ENCODE measurements around the gene APOL2. TPM values are rescaled to one million over a fixed set of nuclear protein-coding genes. Genes with fewer than 3 reads are reported as not detected.
A peak's percentile ranks its signal among the peaks of the same experiment; 100 is the strongest.
"Not testable (repeated sequence)": the region's sequence is repeated elsewhere in the genome, so short reads cannot be mapped to it uniquely, and the experiment has no call there.

APOL2 gene
- total and polyA plus RNA-seq, 10 of the 15 experiments (the other 5 are each of a cell fraction or from before 2014, with no cell fraction given), result 4.4 to 39.9 (median 25.0) TPM

DNA sequence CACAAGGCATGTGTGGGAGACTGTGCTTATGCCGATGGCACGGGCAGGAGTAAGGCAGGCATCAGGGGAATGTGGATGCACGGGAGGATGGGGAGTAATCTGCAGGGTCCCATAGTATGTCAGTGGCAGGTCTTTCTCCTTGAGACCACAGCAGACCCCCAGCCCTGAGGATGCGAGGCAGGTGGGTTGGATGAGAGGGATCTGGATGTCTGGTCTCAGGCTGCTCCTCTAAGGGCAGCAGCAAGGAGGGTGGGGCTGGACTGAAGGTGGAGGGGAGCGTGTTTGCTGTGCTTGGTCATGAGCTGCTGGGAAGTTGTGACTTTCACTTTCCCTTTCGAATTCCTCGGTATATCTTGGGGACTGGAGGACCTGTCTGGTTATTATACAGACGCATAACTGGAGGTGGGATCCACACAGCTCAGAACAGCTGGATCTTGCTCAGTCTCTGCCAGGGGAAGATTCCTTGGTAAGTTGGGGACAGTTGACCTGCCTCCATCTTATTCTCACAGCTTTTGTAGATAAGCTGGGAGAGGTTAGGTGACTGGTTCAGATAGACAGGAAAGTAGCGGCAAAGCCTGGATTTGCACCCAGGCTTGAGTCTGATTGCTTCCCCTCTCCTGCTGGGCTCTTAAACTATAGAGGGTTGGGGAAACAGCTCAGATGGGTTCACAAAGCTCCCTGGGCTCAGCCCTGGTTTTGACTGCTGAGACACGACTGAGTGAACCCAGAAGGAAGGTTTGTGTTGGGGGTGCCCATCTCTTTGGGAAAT is 13.6 kb upstream of the APOL2 start, which contains the start of gene APOL1 (continued):
- peak in 1 of 2 experiments; percentile 33; a peak in 1 of 4 replicates for TF ChIP-seq BHLHE40 (IDR thresholded peaks at IDR 0.05; ENCODE audit: borderline replicate concordance in 1 of 2, low read depth in 2 of 2, low read length in 1 of 2)
- TF ChIP-seq, protein P1, sequence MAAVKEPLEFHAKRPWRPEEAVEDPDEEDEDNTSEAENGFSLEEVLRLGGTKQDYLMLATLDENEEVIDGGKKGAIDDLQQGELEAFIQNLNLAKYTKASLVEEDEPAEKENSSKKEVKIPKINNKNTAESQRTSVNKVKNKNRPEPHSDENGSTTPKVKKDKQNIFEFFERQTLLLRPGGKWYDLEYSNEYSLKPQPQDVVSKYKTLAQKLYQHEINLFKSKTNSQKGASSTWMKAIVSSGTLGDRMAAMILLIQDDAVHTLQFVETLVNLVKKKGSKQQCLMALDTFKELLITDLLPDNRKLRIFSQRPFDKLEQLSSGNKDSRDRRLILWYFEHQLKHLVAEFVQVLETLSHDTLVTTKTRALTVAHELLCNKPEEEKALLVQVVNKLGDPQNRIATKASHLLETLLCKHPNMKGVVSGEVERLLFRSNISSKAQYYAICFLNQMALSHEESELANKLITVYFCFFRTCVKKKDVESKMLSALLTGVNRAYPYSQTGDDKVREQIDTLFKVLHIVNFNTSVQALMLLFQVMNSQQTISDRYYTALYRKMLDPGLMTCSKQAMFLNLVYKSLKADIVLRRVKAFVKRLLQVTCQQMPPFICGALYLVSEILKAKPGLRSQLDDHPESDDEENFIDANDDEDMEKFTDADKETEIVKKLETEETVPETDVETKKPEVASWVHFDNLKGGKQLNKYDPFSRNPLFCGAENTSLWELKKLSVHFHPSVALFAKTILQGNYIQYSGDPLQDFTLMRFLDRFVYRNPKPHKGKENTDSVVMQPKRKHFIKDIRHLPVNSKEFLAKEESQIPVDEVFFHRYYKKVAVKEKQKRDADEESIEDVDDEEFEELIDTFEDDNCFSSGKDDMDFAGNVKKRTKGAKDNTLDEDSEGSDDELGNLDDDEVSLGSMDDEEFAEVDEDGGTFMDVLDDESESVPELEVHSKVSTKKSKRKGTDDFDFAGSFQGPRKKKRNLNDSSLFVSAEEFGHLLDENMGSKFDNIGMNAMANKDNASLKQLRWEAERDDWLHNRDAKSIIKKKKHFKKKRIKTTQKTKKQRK (IDR thresholded peaks at IDR 0.05; ENCODE audit: low read depth, low read length), result no peak
- TF ChIP-seq EED (IDR thresholded peaks at IDR 0.05; ENCODE audit: low read depth), result peak; percentile 19; the same call in 1 of the 2 replicates
- TF ChIP-seq HCFC1 (IDR thresholded peaks at IDR 0.05; ENCODE audit: low read length), result no peak
- TF ChIP-seq CBX5 (IDR thresholded peaks at IDR 0.05; ENCODE audit: low read depth), result no peak
- TF ChIP-seq ATF7 (IDR thresholded peaks at IDR 0.05; ENCODE audit: low read depth), result peak; percentile 17; the same call in 1 of the 2 replicates
- TF ChIP-seq SIN3A (IDR thresholded peaks at IDR 0.05; ENCODE audit: low read depth, low read length), result no peak
- TF ChIP-seq YBX1 (IDR thresholded peaks at IDR 0.05), result no peak
- TF ChIP-seq, protein P2, sequence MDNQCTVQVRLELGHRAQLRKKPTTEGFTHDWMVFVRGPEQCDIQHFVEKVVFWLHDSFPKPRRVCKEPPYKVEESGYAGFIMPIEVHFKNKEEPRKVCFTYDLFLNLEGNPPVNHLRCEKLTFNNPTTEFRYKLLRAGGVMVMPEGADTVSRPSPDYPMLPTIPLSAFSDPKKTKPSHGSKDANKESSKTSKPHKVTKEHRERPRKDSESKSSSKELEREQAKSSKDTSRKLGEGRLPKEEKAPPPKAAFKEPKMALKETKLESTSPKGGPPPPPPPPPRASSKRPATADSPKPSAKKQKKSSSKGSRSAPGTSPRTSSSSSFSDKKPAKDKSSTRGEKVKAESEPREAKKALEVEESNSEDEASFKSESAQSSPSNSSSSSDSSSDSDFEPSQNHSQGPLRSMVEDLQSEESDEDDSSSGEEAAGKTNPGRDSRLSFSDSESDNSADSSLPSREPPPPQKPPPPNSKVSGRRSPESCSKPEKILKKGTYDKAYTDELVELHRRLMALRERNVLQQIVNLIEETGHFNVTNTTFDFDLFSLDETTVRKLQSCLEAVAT (IDR thresholded peaks at IDR 0.05), result peak; percentile 87; the same call in 1 of the 2 replicates
- TF ChIP-seq EP300 (IDR thresholded peaks at IDR 0.05; ENCODE audit: borderline replicate concordance in 1 of 2, control insufficient read depth in 1 of 2, low read depth in 2 of 2, low read length in 2 of 2), result no peak
- TF ChIP-seq, protein P3, sequence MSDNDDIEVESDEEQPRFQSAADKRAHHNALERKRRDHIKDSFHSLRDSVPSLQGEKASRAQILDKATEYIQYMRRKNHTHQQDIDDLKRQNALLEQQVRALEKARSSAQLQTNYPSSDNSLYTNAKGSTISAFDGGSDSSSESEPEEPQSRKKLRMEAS (IDR thresholded peaks at IDR 0.05; ENCODE audit: low read depth, low read length), result no peak
- peak; percentile 31; the same call in 1 of the 2 replicates for TF ChIP-seq TAF1 (IDR thresholded peaks at IDR 0.05; ENCODE audit: borderline replicate concordance, low read depth, low read length)
- no peak for TF ChIP-seq NR2C2 (IDR thresholded peaks at IDR 0.05; ENCODE audit: borderline replicate concordance, control insufficient read depth, insufficient read length, low read depth)
- TF ChIP-seq POU2F2 (IDR thresholded peaks at IDR 0.05; ENCODE audit: borderline replicate concordance, low read depth, low read length), result peak; percentile 7; the same call in 1 of the 3 replicates
- no peak for TF ChIP-seq SIX5 (IDR thresholded peaks at IDR 0.05; ENCODE audit: low read depth, low read length, severe bottlenecking)
- no peak for TF ChIP-seq ZNF274 (IDR thresholded peaks at IDR 0.05; ENCODE audit: insufficient read depth, insufficient read length)

DNA sequence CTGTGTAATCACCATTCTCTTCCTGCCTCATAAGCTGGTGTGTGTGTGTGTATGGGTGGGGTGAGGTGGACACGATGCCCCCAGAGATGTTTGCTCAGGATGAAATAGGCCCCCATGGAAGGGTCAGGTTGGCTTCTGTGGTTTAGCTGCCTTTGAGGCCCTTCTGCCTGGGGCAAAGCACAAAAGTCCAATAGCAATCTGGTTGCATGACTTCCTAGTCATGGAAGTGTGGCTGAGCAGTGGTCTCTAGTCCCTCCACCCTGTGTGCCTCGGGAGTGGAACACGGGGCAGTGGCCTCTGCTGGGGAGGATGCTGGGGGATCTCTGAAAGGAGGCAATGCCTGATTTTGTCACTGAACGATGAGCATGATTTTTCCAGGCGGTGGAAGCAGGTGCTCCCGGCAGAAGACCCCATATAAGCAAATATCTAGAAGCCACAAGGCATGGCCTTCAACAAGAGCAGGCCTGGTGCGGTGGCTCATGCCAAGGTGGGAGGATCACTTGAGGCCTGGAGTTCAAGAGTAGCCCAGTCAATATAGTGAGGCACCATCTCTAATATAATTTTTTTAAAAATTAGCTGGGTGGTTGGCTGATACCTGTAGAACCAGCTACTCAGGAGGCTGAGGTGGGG is 12.8 kb upstream of the APOL2 start:
- H3K79me2 ChIP-seq (ENCODE audit: control insufficient read depth, insufficient read depth, low read length), result peaks cover 23% of the 10 kb centered on the region
- H3K27me3 ChIP-seq (replicated peaks in 1 of 2; ENCODE audit: control insufficient read depth in 2 of 2, insufficient read depth in 2 of 2, low read length in 1 of 2); H3K9me3 ChIP-seq (replicated peaks; ENCODE audit: control insufficient read depth, insufficient read depth, low read length); intact Hi-C loops (cut with micrococcal nuclease; ENCODE audit: unreplicated experiment); H4K20me1 ChIP-seq (ENCODE audit: control insufficient read depth, insufficient read depth); DNase-seq (ENCODE audit: low read depth, low spot score); BruUV-seq (replicated peaks); in situ Hi-C loops (cut with MboI); H3K4me3 ChIP-seq; ATAC-seq; H3K36me3 ChIP-seq (ENCODE audit: control insufficient read depth in 2 of 2, insufficient read depth in 2 of 2, low read length in 1 of 2); FAIRE-seq; H3K4me2 ChIP-seq (ENCODE audit: control insufficient read depth, insufficient read depth): not testable (repeated sequence)
- H3K4me1 ChIP-seq (ENCODE audit: control insufficient read depth, insufficient read depth, low read length), result peaks cover 35% of the 10 kb centered on the region
- H3K27ac ChIP-seq (ENCODE audit: control insufficient read depth, insufficient read depth), result peak overlapping the region; percentile 80
- ChIA-PET CTCF (interaction anchor here (2.9 to 13.2 kb wide), 2 partner anchors 13 to 25 kb away, joined by 15 to 153 read pairs; partner anchors contain the start of gene APOL2), RAD21 (ENCODE audit: unreplicated experiment) (interaction anchor here (1.0 to 12.0 kb wide), 2 partner anchors 13 to 26 kb away, joined by 3 to 100 read pairs; partner anchors contain the start of gene APOL2), SMC1A (ENCODE audit: uncharacterized antibody, unreplicated experiment) (interaction anchor here (1.2 to 9.8 kb wide), 6 partner anchors 8 to 93 kb away, joined by 3 to 165 read pairs (median 5); partner anchors contain the start of gene APOL2), POLR2A (interaction anchor here (0.6 to 6.5 kb wide), 4 partner anchors 13 to 144 kb away, joined by 3 to 99 read pairs (median 4); partner anchors contain the start of genes APOL2 and APOL3)
- peak overlapping the region; percentile 62; the same call in 1 of the 2 replicates for H2AFZ ChIP-seq (ENCODE audit: control insufficient read depth, low read depth, low read length)
- peak overlapping the region; percentile 79 for H3K9ac ChIP-seq (ENCODE audit: control insufficient read depth, insufficient read depth, low read length)
- 99% methylated on average over 7 of the region's 7 CpGs for WGBS (ENCODE audit: insufficient coverage, insufficient replicate concordance, low lambda C conversion rate, missing lambda C conversion rate)
